Renal cortex interstitium (tissue), 11 donors: ENCODE results near the gene KRTAP10-11. TPM values are rescaled to one million over a fixed set of nuclear protein-coding genes. Genes with fewer than 3 reads are reported as not detected.
"Not testable (repeated sequence)": the region's sequence is repeated elsewhere in the genome, so short reads cannot be mapped to it uniquely, and the experiment has no call there.

ENCODE experiments used
- DNase-seq, 11 donors: peaks; one replicate each; pipeline ENCODE4 v3.0.0-alpha.2; 2013; ENCODE audit warnings: low read depth in 9 of 11, low spot score in 4 of 11; ENCODE audit errors: extremely low read depth in 1 of 11
- polyA plus RNA-seq, 3 donors: library from polyadenylated mRNA; unstranded; fragments of 120-200 nt; gene quantifications; one replicate each; pipeline ENCODE4 v1.2.1, GENCODE V29; 2013; ENCODE audit not compliant: insufficient read length in 3 of 3

The KRTAP10-11 gene
- polyA plus RNA-seq, 3 donors: not detected

GRCh38 chr21:44685050-44685449 lies 38.8 kb downstream of the KRTAP10-11 start:
- not testable (repeated sequence) for DNase-seq

- no peak for DNase-seq
Measured at GRCh38 chr21:44686000-44686781, 40.0 kb downstream of the KRTAP10-11 start.

DNA sequence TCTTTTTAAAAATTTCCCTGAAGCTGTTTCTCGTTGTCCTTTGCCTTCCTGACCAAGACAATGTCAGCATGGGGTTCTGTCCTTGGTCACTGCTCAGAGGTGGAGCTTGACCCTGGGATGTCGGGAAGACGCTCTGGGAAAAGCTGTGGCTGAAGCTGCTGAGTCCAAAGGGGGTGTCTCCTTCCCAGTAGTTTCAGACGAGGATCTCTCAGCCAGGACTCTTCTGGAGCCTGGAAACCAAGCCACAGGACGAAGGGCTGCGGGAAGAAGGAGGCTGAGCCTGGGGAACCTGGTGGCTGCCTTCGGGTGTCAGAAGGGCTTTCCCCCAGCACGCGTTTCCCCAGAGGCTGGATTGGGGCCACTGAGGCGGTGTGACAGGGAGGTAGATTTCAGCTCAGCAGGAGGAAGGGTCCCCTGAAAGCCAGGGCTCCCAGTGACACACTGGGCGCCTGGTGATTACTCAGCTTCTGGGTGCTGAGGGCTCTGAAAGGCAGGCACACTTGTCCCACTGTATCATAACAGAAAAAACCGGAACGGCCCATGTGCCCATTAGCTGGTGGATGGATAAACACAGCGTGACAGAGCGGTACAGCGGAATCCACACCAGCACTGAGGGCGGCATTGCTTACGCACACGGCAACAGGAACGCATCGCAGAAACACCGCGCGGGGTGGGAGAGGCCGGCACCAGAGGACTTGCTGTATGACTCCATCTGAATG lies 40.8 kb downstream of the KRTAP10-11 start:
- DNase-seq: no peak

GRCh38 chr21:44687671-44688070 lies 41.5 kb downstream of the KRTAP10-11 start:
- DNase-seq: no peak

DNA sequence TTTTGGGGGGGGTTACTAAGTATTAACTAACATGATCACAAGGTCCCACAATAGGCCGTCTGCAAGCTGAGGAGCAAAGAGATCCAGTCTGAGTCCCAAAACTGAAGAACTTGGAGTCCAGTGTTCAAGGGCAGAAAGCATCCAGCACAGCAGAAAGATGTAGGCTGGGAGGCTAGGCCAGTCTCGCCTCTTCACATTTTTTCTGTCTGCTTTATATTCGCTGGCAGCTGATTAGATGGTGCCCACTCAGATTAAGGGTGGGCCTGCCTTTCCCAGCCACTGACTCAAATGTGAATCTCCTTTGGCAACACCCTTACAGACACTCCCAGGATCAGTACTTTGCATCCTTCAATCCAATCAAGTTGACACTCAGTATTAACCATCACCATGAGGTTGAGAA lies 43.5 kb downstream of the KRTAP10-11 start:
- DNase-seq: not testable (repeated sequence)

GRCh38 chr21:44691686-44692085 lies 45.5 kb downstream of the KRTAP10-11 start:
- DNase-seq: no peak

- DNase-seq: no peak
Measured at GRCh38 chr21:44692798-44693512, 46.7 kb downstream of the KRTAP10-11 start.

DNA sequence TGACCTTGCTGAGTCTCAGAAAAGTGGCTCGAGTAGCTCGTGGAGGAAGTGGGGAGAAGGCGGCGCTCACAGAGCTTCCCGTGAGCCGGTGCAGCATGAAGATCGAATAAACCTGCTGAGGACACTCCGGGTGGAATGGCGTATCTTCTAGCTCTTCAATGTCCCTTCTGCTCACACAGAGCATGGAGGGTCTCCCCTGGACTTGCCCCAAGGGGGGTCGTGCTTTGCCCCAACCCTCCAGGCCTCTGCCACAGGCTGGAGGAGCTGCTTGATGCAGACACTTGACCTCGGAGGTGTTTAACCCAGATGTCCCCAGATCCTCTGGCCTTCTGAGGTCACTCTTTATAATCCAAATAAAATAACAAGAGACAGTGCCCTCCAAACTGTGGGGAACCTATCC lies 48.6 kb downstream of the KRTAP10-11 start:
- DNase-seq: no peak

GRCh38 chr21:44695184-44695583 lies 49.0 kb downstream of the KRTAP10-11 start:
- no peak for DNase-seq

DNA sequence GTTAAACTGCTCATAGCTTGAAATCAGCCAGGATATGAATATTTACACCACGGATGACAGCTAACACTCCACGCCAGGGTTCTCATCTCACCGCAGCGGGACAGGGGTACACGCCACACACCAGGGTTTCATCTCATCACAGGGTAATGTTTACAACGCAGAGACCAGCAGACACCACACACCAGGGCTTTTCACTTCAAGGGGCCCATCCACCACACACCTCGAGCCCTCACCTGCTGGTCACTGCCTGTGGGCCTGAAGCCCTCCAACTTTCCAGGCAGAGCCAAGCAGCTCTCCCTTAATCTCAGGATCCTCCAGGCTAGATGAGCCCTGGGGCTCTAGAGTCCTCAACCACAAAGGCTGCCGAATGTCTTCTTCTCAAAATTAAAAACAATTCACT lies 49.4 kb downstream of the KRTAP10-11 start:
- no peak for DNase-seq

GRCh38 chr21:44696572-44696971 lies 50.4 kb downstream of the KRTAP10-11 start:
- no peak for DNase-seq

Other genes with a start within 250 kb of the KRTAP10-11 start
- 1 to 10 TPM; 4.1 to 6.0 (median 5.8) TPM for gene LRRC3, start 190.9 kb upstream of the KRTAP10-11 start, polyA plus RNA-seq
- not detected for gene KRTAP10-1, start 106.2 kb upstream of the KRTAP10-11 start, polyA plus RNA-seq
- gene KRTAP10-2, start 94.9 kb upstream of the KRTAP10-11 start, polyA plus RNA-seq: not detected
- not detected for gene KRTAP10-3, start 87.6 kb upstream of the KRTAP10-11 start, polyA plus RNA-seq
- not detected for gene KRTAP10-4, start 72.7 kb upstream of the KRTAP10-11 start, polyA plus RNA-seq
- gene KRTAP10-5, start 65.8 kb upstream of the KRTAP10-11 start, polyA plus RNA-seq: not detected
- gene KRTAP10-6, start 53.9 kb upstream of the KRTAP10-11 start, polyA plus RNA-seq: not detected
- gene KRTAP10-7, start 45.8 kb upstream of the KRTAP10-11 start, polyA plus RNA-seq: not detected
- gene KRTAP10-8, start 34.3 kb upstream of the KRTAP10-11 start, polyA plus RNA-seq: not detected
- not detected for gene KRTAP10-9, start 19.3 kb upstream of the KRTAP10-11 start, polyA plus RNA-seq
- gene KRTAP10-10, start 9.1 kb upstream of the KRTAP10-11 start, polyA plus RNA-seq: not detected
- not detected for gene KRTAP12-4, start 8.2 kb downstream of the KRTAP10-11 start, polyA plus RNA-seq
- not detected for gene KRTAP12-3, start 11.5 kb downstream of the KRTAP10-11 start, polyA plus RNA-seq
- not detected for gene KRTAP12-2, start 20.5 kb downstream of the KRTAP10-11 start, polyA plus RNA-seq
- gene KRTAP12-1, start 35.7 kb downstream of the KRTAP10-11 start, polyA plus RNA-seq: not detected
- not detected for gene KRTAP10-12, start 50.8 kb downstream of the KRTAP10-11 start, polyA plus RNA-seq
- 1 to 10 TPM in 1 of 3 donors, under 1 TPM in 2; 0.82 to 1.5 (median 0.89) TPM for gene TSPEAR, start 65.2 kb downstream of the KRTAP10-11 start, polyA plus RNA-seq
- 100 to 1,000 TPM in 1 of 3 donors, 10 to 100 TPM in 2; 82.1 to 132 (median 83.4) TPM for gene UBE2G2, start 155.4 kb downstream of the KRTAP10-11 start, polyA plus RNA-seq
- gene SUMO3, start 171.6 kb downstream of the KRTAP10-11 start, polyA plus RNA-seq: 100 to 1,000 TPM in 2 of 3 donors, 10 to 100 TPM in 1; 93.3 to 123 (median 115) TPM
- 100 to 1,000 TPM; 260 to 299 (median 281) TPM for gene PTTG1IP, start 227.3 kb downstream of the KRTAP10-11 start, polyA plus RNA-seq